ENCODE measurements around the gene SLC24A4. TPM values are rescaled to one million over a fixed set of nuclear protein-coding genes. Genes with fewer than 3 reads are reported as not detected.

Gene SLC24A4
- polyA plus RNA-seq, 3 donors, result 0.19 to 0.59 (median 0.30) TPM

DNA sequence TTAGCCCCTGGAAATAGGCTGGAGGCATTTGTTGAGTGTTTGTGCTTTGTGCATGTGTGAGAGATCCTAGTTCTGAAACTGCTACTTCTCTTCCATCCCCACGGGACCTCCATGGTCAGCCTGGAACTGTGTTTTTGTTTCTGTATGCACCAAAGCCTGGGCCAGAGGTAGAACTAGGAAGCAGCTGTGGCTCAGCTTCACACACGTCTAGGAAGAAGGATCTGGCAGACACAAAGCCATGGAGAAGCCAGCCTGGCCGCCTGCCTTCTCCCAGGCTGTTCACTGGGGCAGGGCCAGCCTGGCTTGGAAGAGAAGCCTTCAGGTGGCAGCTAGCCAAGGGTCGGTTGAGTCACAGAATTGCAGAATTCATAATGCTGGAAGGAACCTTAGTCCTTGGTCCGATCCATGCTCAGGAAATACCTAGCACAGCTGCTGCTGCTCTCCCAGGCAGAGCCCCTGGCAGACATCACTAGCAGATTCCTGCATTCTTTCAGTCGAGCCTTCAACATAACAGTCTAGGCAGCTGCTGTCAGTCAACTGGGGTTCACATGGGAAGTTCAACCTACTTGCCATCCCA lies 217.6 kb downstream of the SLC24A4 start:
- peak in 7 of 11 donors; percentile 12 to 36 (median 20) for DNase-seq (ENCODE audit: extremely low read depth in 1 of 11, low read depth in 9 of 11, low spot score in 4 of 11)

GRCh38 chr14:92542766-92543554 lies 220.0 kb downstream of the SLC24A4 start:
- DNase-seq (ENCODE audit: extremely low read depth in 1 of 11, low read depth in 9 of 11, low spot score in 4 of 11), result no peak

GRCh38 chr14:92544051-92544720 lies 221.2 kb downstream of the SLC24A4 start:
- no peak for DNase-seq (ENCODE audit: extremely low read depth in 1 of 11, low read depth in 9 of 11, low spot score in 4 of 11)

- DNase-seq (ENCODE audit: extremely low read depth in 1 of 11, low read depth in 9 of 11, low spot score in 4 of 11), result no peak
These were observed 223.5 kb downstream of the SLC24A4 start for GRCh38 chr14:92546347-92547053.

DNA sequence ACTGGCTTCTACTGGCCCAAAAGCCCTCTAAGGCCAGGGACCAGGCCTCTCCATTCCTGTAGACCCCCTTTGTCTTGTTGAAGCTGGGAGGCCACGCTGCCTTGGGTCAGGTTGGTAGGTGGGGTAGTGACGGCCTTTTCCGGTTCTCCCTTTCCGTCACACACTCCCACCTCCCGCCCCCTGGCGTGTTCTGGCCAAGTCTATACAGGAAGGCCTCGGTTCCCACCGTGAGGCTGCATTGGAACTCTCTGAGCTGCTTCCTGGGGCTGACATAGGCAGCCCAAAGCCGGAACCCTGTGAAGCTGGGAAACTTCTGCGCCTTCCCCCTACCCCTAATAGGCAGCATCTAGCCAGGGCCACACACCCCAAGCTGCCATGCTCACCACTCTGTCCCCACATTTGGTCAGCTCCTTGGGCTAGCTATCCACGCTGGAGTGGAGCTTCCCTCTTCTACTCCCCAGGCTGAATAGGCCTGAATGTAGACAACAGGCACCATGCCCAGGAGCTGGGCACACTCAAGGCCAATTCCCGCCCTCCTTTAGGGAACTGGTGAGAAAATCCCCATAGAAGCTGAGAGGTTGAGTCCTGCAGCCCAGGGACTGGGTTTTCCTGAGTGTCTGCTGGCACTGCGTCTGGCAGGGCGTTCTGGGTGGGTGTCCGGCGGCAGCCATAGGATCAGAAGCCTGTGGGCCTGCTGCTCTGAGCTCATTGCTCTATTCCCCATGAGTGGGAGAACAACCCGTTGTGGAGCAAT lies 226.3 kb downstream of the SLC24A4 start:
- DNase-seq (ENCODE audit: extremely low read depth in 1 of 11, low read depth in 9 of 11, low spot score in 4 of 11), result no peak

DNA sequence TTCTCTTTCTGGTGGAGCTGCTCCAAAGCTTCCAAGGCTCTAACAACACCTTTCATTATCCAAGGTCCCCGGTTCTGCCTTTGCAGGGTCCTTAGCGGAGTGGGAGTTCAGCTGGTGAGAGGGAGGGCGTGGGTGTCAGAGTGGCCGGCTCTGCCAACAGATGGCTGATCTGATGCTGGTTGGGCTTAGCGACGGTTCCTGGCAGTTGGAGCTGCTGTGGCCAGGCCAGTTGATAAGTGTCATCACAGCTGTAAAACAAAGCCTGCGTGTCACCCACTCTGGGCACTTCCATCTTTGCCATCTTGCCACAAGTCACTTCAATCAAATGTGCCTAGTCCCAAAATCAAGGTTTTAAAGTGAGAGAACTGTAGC lies 226.9 kb downstream of the SLC24A4 start:
- no peak for DNase-seq (ENCODE audit: extremely low read depth in 1 of 11, low read depth in 9 of 11, low spot score in 4 of 11)

Other genes with a start within 250 kb of the SLC24A4 start
- gene ATXN3, start 216.6 kb upstream of the SLC24A4 start, polyA plus RNA-seq (ENCODE audit: insufficient read length in 3 of 3), result 10 to 100 TPM; 27.6 to 37.9 (median 34.6) TPM
- 100 to 1,000 TPM; 162 to 194 (median 188) TPM for gene NDUFB1, start 201.5 kb upstream of the SLC24A4 start, polyA plus RNA-seq (ENCODE audit: insufficient read length in 3 of 3)
- gene CPSF2, start 201.2 kb upstream of the SLC24A4 start, polyA plus RNA-seq (ENCODE audit: insufficient read length in 3 of 3), result 10 to 100 TPM; 54.5 to 77.9 (median 61.1) TPM
- 1 to 10 TPM; 6.3 to 8.4 (median 7.9) TPM for gene RIN3, start 190.6 kb downstream of the SLC24A4 start, polyA plus RNA-seq (ENCODE audit: insufficient read length in 3 of 3)